IMR-90 (cell line): ENCODE measurements around the gene BTBD9. TPM values are rescaled to one million over a fixed set of nuclear protein-coding genes. Genes with fewer than 3 reads are reported as not detected.
A peak's percentile ranks its signal among the peaks of the same experiment; 100 is the strongest.

Experiments used
- ATAC-seq: fragments of 200-7000 bp; cut with Tn5 transposase; 2 replicates; pipeline ENCODE4 v1.9.1; 2020; ENCODE audit warnings: low read depth, mild to moderate bottlenecking, moderate library complexity
- BruUV-seq: library from RNA; stranded (reverse); fragments of 400-500 nt; replicated peaks from 2 replicates; lab custom pipeline; 2021; lab: Mats Ljungman, UMichigan
- CTCF ChIA-PET: fragments of 300-600 bp; formaldehyde crosslinking; extraction: SDS; loops from one replicate; lab custom pipeline; 2021; ENCODE audit warnings: antibody characterized with exemption; lab: Yijun Ruan, JAX
- POLR2A ChIA-PET: fragments of 300-600 bp; sonication (Branson Sonifier 250); formaldehyde crosslinking; loops from one replicate; lab custom pipeline; 2022; ENCODE audit warnings: antibody characterized with exemption; ENCODE audit not compliant: unreplicated experiment; lab: Charles Lee
- DNase-seq: peaks from one replicate; pipeline ENCODE4 v3.0.0; 2013
- H2AFZ ChIP-seq: replicated peaks from 2 replicates; pipeline ENCODE3; 2013; ENCODE audit warnings: low read length, mild to moderate bottlenecking; ENCODE audit not compliant: poor library complexity
- H2AK5ac ChIP-seq: 2 replicates; pipeline ENCODE4 v1.6.1; 2013; ENCODE audit warnings: low read depth, low read length, inconsistent platforms
- H2AK9ac ChIP-seq: replicated peaks from 2 replicates; pipeline ENCODE3; 2013; ENCODE audit warnings: mild to moderate bottlenecking, low read depth, low read length, moderate library complexity; ENCODE audit not compliant: poor library complexity
- H2BK120ac ChIP-seq: 2 replicates; pipeline ENCODE4 v1.6.1; 2013; ENCODE audit warnings: low read depth, low read length, inconsistent platforms
- H2BK15ac ChIP-seq: 3 replicates; pipeline ENCODE4 v1.6.1; 2013; ENCODE audit warnings: low read depth, low read length, inconsistent platforms
- H2BK20ac ChIP-seq: 2 replicates; pipeline ENCODE4 v1.6.1; 2013; ENCODE audit warnings: low read depth, mild to moderate bottlenecking, inconsistent platforms, low read length, moderate library complexity
- H2BK5ac ChIP-seq: 2 replicates; pipeline ENCODE4 v1.6.1; 2013; ENCODE audit warnings: mild to moderate bottlenecking, low read depth, low read length, inconsistent platforms; ENCODE audit not compliant: poor library complexity, severe bottlenecking
- H3K14ac ChIP-seq: replicated peaks from 2 replicates; pipeline ENCODE4 v1.6.1; 2013; ENCODE audit warnings: low read depth, low read length, inconsistent platforms
- H3K18ac ChIP-seq: 2 replicates; pipeline ENCODE4 v1.6.1; 2013; ENCODE audit warnings: low read depth, low read length, control low read depth
- H3K23ac ChIP-seq: 2 replicates; pipeline ENCODE4 v1.6.1; 2013; ENCODE audit warnings: low read depth, low read length, inconsistent platforms
- H3K27ac ChIP-seq: 2 replicates; pipeline ENCODE4 v1.5.1; 2013; ENCODE audit warnings: mild to moderate bottlenecking, control low read depth, low read length; ENCODE audit not compliant: insufficient read depth
- H3K27me3 ChIP-seq: 2 replicates; pipeline ENCODE4 v1.6.1; 2013; ENCODE audit warnings: low read length; ENCODE audit not compliant: control insufficient read depth, insufficient read depth
- H3K36me3 ChIP-seq: 2 replicates; pipeline ENCODE4 v1.6.1; 2013; ENCODE audit warnings: low read length, mixed read lengths; ENCODE audit not compliant: control insufficient read depth, insufficient read depth
- H3K4ac ChIP-seq: 2 replicates; pipeline ENCODE4 v1.6.1; 2013; ENCODE audit warnings: low read depth, low read length, inconsistent platforms
- H3K4me1 ChIP-seq: 2 replicates; pipeline ENCODE4 v1.6.1; 2013; ENCODE audit warnings: low read length, mixed read lengths; ENCODE audit not compliant: control insufficient read depth, insufficient read depth
- H3K4me2 ChIP-seq: 2 replicates; pipeline ENCODE4 v1.6.1; 2013; ENCODE audit warnings: low read depth, mild to moderate bottlenecking, control low read depth, low read length, moderate library complexity
- H3K4me3 ChIP-seq: 2 replicates; pipeline ENCODE4 v1.5.1; 2013; ENCODE audit warnings: low read depth, mild to moderate bottlenecking, control low read depth, low read length, moderate library complexity; ENCODE audit not compliant: insufficient read depth
- H3K56ac ChIP-seq: 2 replicates; pipeline ENCODE4 v1.6.1; 2013; ENCODE audit warnings: low read length, inconsistent platforms; ENCODE audit not compliant: insufficient read depth; ENCODE audit errors: extremely low read depth
- H3K79me1 ChIP-seq, 2 experiments: 2 replicates each; pipeline ENCODE4 v1.6.1; 2013; ENCODE audit warnings: low read length in 2 of 2, inconsistent platforms in 1 of 2, low read depth in 1 of 2
- H3K9ac ChIP-seq: 2 replicates; pipeline ENCODE4 v1.6.1; 2013; ENCODE audit warnings: low read depth, low read length, control low read depth
- H3K9me1 ChIP-seq: 2 replicates; pipeline ENCODE4 v1.6.1; 2013; ENCODE audit warnings: low read length, inconsistent platforms; ENCODE audit not compliant: insufficient read depth
- H3K9me3 ChIP-seq: 2 replicates; pipeline ENCODE4 v1.6.1; 2013; ENCODE audit warnings: low read length; ENCODE audit not compliant: control insufficient read depth, insufficient read depth
- H4K20me1 ChIP-seq: 2 replicates; pipeline ENCODE4 v1.6.1; 2013; ENCODE audit warnings: low read length, inconsistent platforms; ENCODE audit not compliant: insufficient read depth
- H4K5ac ChIP-seq: 2 replicates; pipeline ENCODE4 v1.6.1; 2013; ENCODE audit warnings: mild to moderate bottlenecking, low read depth, low read length, control low read depth
- H4K8ac ChIP-seq, 2 experiments: 2 replicates each; pipeline ENCODE4 v1.6.1; 2013; ENCODE audit warnings: low read depth in 2 of 2, low read length in 2 of 2, control low read depth in 1 of 2, inconsistent platforms in 1 of 2
- H4K91ac ChIP-seq: 2 replicates; pipeline ENCODE4 v1.6.1; 2013; ENCODE audit warnings: low read depth, low read length, inconsistent platforms; ENCODE audit not compliant: insufficient read depth
- CEBPB ChIP-seq: IDR thresholded peaks from 2 replicates; pipeline ENCODE4 v1.6.1; 2012; ENCODE audit warnings: low read depth, low read length, improper control_type of control experiment
- POLR2A ChIP-seq: IDR thresholded peaks from 2 replicates; pipeline ENCODE4 v1.6.1; 2012; ENCODE audit warnings: mild to moderate bottlenecking, low read depth, low read length
- RAD21 ChIP-seq: IDR thresholded peaks from 2 replicates; pipeline ENCODE4 v1.6.1; 2012; ENCODE audit warnings: low read length, improper control_type of control experiment
- RFX5 ChIP-seq: IDR thresholded peaks from 2 replicates; pipeline ENCODE4 v1.8.0; 2012; ENCODE audit warnings: low read depth, mild to moderate bottlenecking, low read length, moderate library complexity
- WGBS, 2 experiments: methylation state at CpG; one replicate each; pipeline versions ENCODE4 v1.1.5 to v1.1.7; 2013; ENCODE audit warnings: missing lambda C conversion rate in 2 of 2; ENCODE audit not compliant: insufficient read length in 1 of 2; ENCODE audit errors: extremely low coverage in 2 of 2; 5-methylcytosine and 5-hydroxymethylcytosine counted together
- dilution Hi-C: fragments of 300-500 bp; cut with HindIII; formaldehyde crosslinking; loops from one replicate; pipeline ENCODE4 v1.14.3; 2018; ENCODE audit warnings: low sequenced_read_pairs; ENCODE audit not compliant: unreplicated experiment
- in situ Hi-C: fragments of 300-500 bp; cut with MboI; formaldehyde crosslinking; loops from 3 replicates; pipeline ENCODE4 v1.14.3; 2019; ENCODE audit warnings: low sequenced_read_pairs, inconsistent platforms, mixed read lengths
- intact Hi-C: fragments of 100-400 bp; cut with micrococcal nuclease; formaldehyde crosslinking; loops from 2 replicates; pipeline ENCODE4 v1.10.0; 2022
- polyA plus RNA-seq, 3 experiments: library from polyadenylated mRNA; depleted of rRNA; stranded (reverse); fragments of >200 nt; gene quantifications; 2 replicates each; pipeline ENCODE4 v1.2.3, GENCODE V29; 2012; ENCODE audit warnings: low replicate concordance in 1 of 3
- total RNA-seq: library from RNA; depleted of rRNA; stranded (reverse); fragments of >200 nt; gene quantifications from 2 replicates; pipeline ENCODE4 v1.2.3, GENCODE V29; 2012

Gene BTBD9
- total and polyA plus RNA-seq, 2 of the 4 experiments (the other 2 are of a cell fraction): 4.1 to 22.0 TPM

GRCh38 chr6:38370653-38371601 is 268.8 kb downstream of the BTBD9 start:
- Histone ChIP-seq H4K20me1 (no peaks in the 10 kb centered on the region), H2AFZ (no peak overlapping the region), H3K27me3 (no peaks in the 10 kb centered on the region), H3K18ac (peak overlapping the region; percentile 1; the same call in 1 of the 2 replicates), H3K27ac (no peak overlapping the region), H2BK120ac (no peak overlapping the region), H3K4me2 (peak overlapping the region; percentile 22; the same call in 1 of the 2 replicates), H2BK20ac (no peak overlapping the region), H2AK5ac (no peak overlapping the region), H3K4me1 (peaks cover 3% of the 10 kb centered on the region), H3K56ac (no peak overlapping the region), H3K4ac (no peak overlapping the region), H3K9ac (no peak overlapping the region), H3K9me1 (no peaks in the 10 kb centered on the region), H4K91ac (no peak overlapping the region), H3K9me3 (no peaks in the 10 kb centered on the region), H3K14ac (no peak overlapping the region), H2BK15ac (no peak overlapping the region), H3K36me3 (no peaks in the 10 kb centered on the region), H4K5ac (no peak overlapping the region; the same call in 1 of the 2 replicates), H3K79me1 (no peaks in the 10 kb centered on the region), H2AK9ac (no peak overlapping the region), H3K23ac (no peak overlapping the region), H2BK5ac (no peak overlapping the region), H4K8ac (no peak overlapping the region; a peak in 1 of 4 replicates), H3K4me3 (no peak overlapping the region)
- WGBS, 2 experiments: no CpG with 5 or more reads among the region's 8 CpGs
- CTCF ChIA-PET: no interaction called here
- intact Hi-C loops (no loop called here), dilution Hi-C loops (no loop called here), in situ Hi-C loops (no loop called here)
- POLR2A ChIA-PET: interaction anchor here (0.6 kb wide), 1 partner anchor 332 kb away, joined by 4 read pairs; no protein-coding TSS in a partner anchor
- no TSS peak for BruUV-seq
- ATAC-seq (peak; percentile 44; the same call in 1 of the 2 replicates), DNase-seq (no peak)
- TF ChIP-seq CEBPB (no peak), RFX5 (no peak), POLR2A (no peak), RAD21 (no peak)
